GM23338 (cell line): Measurements from ENCODE around the gene EFCAB8. TPM values are rescaled to one million over a fixed set of nuclear protein-coding genes. Genes with fewer than 3 reads are reported as not detected.

Experiments
- ATAC-seq: fragments of 200-7000 bp; cut with Tn5 transposase; 3 replicates; pipeline ENCODE4 v1.9.1; 2020
- DNase-seq: peaks from one replicate; pipeline ENCODE4 v3.0.0-alpha.2; 2015; ENCODE audit warnings: low spot score
- H2AFZ ChIP-seq: fragments of 200-600 bp; sonication (generic); 2 replicates; pipeline ENCODE4 v1.8.0; 2016; ENCODE audit warnings: antibody characterized with exemption, mild to moderate bottlenecking, moderate library complexity
- H3F3A ChIP-seq: fragments of 200-600 bp; sonication (generic); replicated peaks from 2 replicates; pipeline ENCODE4 v1.8.0; 2017; ENCODE audit warnings: antibody characterized with exemption, mixed run types, low read depth
- H3K27ac ChIP-seq: fragments of 200-600 bp; sonication (generic); 2 replicates; pipeline ENCODE4 v1.6.1; 2016; ENCODE audit warnings: low read depth
- H3K27me3 ChIP-seq: fragments of 200-600 bp; sonication (generic); 2 replicates; pipeline ENCODE4 v1.8.0; 2016; ENCODE audit warnings: mild to moderate bottlenecking, mixed run types, moderate library complexity; ENCODE audit not compliant: insufficient read depth
- H3K36me3 ChIP-seq: fragments of 200-600 bp; sonication (generic); 2 replicates; pipeline ENCODE4 v1.8.0; 2016; ENCODE audit warnings: mild to moderate bottlenecking; ENCODE audit not compliant: insufficient read depth
- H3K4me1 ChIP-seq: fragments of 200-600 bp; sonication (generic); 2 replicates; pipeline ENCODE4 v1.8.0; 2016; ENCODE audit warnings: mild to moderate bottlenecking, moderate library complexity; ENCODE audit not compliant: insufficient read depth
- H3K4me2 ChIP-seq: fragments of 200-600 bp; sonication (generic); 2 replicates; pipeline ENCODE4 v1.7.1; 2017; ENCODE audit warnings: mixed run types
- H3K4me3 ChIP-seq: fragments of 200-600 bp; sonication (generic); 2 replicates; pipeline ENCODE4 v1.6.1; 2016; ENCODE audit warnings: mixed run types
- H3K79me2 ChIP-seq: fragments of 200-600 bp; sonication (generic); replicated peaks from 2 replicates; pipeline ENCODE4 v1.8.0; 2017; ENCODE audit warnings: mild to moderate bottlenecking; ENCODE audit not compliant: insufficient read depth
- H3K9me2 ChIP-seq: fragments of 200-600 bp; sonication (generic); 2 replicates; pipeline ENCODE4 v1.8.0; 2017; ENCODE audit not compliant: insufficient read depth
- H4K20me1 ChIP-seq: fragments of 200-600 bp; sonication (generic); replicated peaks from 2 replicates; pipeline ENCODE4 v1.8.0; 2017; ENCODE audit warnings: mild to moderate bottlenecking; ENCODE audit not compliant: insufficient read depth
- H3K27ac Mint-ChIP-seq: 2 replicates; pipeline ENCODE4 v1.8.0; 2020; ENCODE audit warnings: inconsistent platforms, mild to moderate bottlenecking, moderate library complexity, mixed read lengths
- H3K27me3 Mint-ChIP-seq: 3 replicates; pipeline ENCODE4 v1.8.0; 2022; ENCODE audit warnings: low read depth, mild to moderate bottlenecking, moderate library complexity, mixed read lengths, inconsistent platforms; ENCODE audit not compliant: insufficient read depth, poor library complexity
- H3K36me3 Mint-ChIP-seq: 3 replicates; pipeline ENCODE4 v1.8.0; 2021; ENCODE audit warnings: low read depth, mild to moderate bottlenecking, inconsistent platforms, moderate library complexity, mixed read lengths
- H3K4me1 Mint-ChIP-seq: 3 replicates; pipeline ENCODE4 v1.8.0; 2020; ENCODE audit warnings: mild to moderate bottlenecking, inconsistent platforms, mixed read lengths
- H3K4me3 Mint-ChIP-seq: 3 replicates; pipeline ENCODE4 v1.8.0; 2021; ENCODE audit warnings: moderate library complexity, mild to moderate bottlenecking, inconsistent platforms, mixed read lengths
- H3K9me3 Mint-ChIP-seq: 3 replicates; pipeline ENCODE4 v1.8.0; 2020; ENCODE audit warnings: moderate library complexity, mild to moderate bottlenecking, inconsistent platforms, mixed read lengths
- ETS1 ChIP-seq: IDR thresholded peaks from 2 replicates; pipeline ENCODE4 v1.6.1; 2016; ENCODE audit warnings: antibody characterized with exemption
- EZH2 ChIP-seq: fragments of 200-600 bp; sonication (generic); IDR thresholded peaks from one replicate; pipeline ENCODE4 v1.8.0; 2017; ENCODE audit warnings: antibody characterized with exemption, mild to moderate bottlenecking, low read depth; ENCODE audit not compliant: unreplicated experiment
- JUNB ChIP-seq: IDR thresholded peaks from one replicate; pipeline ENCODE4 v1.6.1; 2016; ENCODE audit warnings: antibody characterized with exemption; ENCODE audit not compliant: unreplicated experiment
- NANOG ChIP-seq: IDR thresholded peaks from 2 replicates; pipeline ENCODE4 v1.6.1; 2016; ENCODE audit warnings: antibody characterized with exemption, borderline replicate concordance
- POLR2AphosphoS5 ChIP-seq: IDR thresholded peaks from 2 replicates; pipeline ENCODE4 v1.6.1; 2016; ENCODE audit warnings: antibody characterized with exemption, low read depth
- STAT1 ChIP-seq: IDR thresholded peaks from one replicate; pipeline ENCODE4 v1.6.1; 2016; ENCODE audit warnings: antibody characterized with exemption; ENCODE audit not compliant: unreplicated experiment
- ZNF114 ChIP-seq: fragments of 250-450 bp; sonication (Bioruptor Pico); IDR thresholded peaks from 2 replicates; pipeline ENCODE4 v1.5.0; 2020; ENCODE audit warnings: mild to moderate bottlenecking, moderate library complexity
- polyA plus RNA-seq: library from polyadenylated mRNA; unstranded; fragments of >200 nt; fragmentation: Nextera tagmentation; extraction: Ambion mirVana; gene quantifications from 2 replicates; pipeline ENCODE4 v1.2.1, GENCODE V29; 2016
- total RNA-seq: library from RNA; depleted of rRNA; stranded (reverse); fragments of >200 nt; shearing (Covaris generic); gene quantifications from 2 replicates; pipeline ENCODE4 v1.2.3, GENCODE V29; 2014
- TF ChIP-seq, protein P1 (sequence below): IDR thresholded peaks from one replicate; pipeline ENCODE4 v1.6.1; 2018; ENCODE audit warnings: antibody characterized with exemption; ENCODE audit not compliant: unreplicated experiment

EFCAB8 gene
- total and polyA plus RNA-seq, 2 experiments from 2014 or later, result 0.35 TPM; not detected in 1

DNA sequence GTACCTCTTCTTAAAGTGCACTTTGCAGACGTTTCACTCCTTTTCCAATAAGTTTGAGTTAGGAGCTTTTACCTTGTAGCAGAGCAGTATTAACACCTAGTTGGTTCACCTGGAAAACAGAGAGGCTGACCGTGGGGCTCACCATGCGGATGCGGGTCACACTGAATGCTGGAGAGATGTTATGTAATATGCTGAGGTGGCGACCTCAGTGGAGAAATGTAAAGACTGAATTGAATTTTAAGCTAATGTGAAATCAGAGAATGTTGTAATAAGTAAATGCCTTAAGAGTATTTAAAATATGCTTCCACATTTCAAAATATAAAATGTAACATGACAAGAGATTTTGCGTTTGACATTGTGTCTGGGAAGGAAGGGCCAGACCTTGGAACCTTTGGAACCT, 9.9 kb upstream of the EFCAB8 start (continued):
- TF ChIP-seq, protein P1, sequence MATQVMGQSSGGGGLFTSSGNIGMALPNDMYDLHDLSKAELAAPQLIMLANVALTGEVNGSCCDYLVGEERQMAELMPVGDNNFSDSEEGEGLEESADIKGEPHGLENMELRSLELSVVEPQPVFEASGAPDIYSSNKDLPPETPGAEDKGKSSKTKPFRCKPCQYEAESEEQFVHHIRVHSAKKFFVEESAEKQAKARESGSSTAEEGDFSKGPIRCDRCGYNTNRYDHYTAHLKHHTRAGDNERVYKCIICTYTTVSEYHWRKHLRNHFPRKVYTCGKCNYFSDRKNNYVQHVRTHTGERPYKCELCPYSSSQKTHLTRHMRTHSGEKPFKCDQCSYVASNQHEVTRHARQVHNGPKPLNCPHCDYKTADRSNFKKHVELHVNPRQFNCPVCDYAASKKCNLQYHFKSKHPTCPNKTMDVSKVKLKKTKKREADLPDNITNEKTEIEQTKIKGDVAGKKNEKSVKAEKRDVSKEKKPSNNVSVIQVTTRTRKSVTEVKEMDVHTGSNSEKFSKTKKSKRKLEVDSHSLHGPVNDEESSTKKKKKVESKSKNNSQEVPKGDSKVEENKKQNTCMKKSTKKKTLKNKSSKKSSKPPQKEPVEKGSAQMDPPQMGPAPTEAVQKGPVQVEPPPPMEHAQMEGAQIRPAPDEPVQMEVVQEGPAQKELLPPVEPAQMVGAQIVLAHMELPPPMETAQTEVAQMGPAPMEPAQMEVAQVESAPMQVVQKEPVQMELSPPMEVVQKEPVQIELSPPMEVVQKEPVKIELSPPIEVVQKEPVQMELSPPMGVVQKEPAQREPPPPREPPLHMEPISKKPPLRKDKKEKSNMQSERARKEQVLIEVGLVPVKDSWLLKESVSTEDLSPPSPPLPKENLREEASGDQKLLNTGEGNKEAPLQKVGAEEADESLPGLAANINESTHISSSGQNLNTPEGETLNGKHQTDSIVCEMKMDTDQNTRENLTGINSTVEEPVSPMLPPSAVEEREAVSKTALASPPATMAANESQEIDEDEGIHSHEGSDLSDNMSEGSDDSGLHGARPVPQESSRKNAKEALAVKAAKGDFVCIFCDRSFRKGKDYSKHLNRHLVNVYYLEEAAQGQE, result no peak

DNA sequence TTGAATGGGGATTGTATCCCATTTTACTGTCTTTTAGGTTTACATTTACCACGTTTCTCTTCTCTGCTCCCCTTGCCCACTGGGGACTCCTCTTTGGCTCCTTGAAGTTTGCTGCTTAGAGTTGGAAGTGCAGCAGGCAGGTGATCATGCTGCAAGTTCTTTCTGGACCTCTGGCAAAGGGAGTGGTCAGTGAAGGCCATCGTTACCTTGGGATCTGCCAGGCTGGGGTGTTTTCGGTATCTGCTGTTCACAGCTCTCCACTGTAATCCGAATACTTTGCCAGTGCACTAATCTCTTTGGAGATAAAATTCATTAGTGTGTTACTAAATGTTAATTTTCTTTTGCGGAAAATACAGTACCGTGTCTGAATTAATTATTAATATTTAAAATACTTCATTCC, 9.1 kb upstream of the EFCAB8 start:
- no peak overlapping the region for H3K4me3 Mint-ChIP-seq
- no peak for ATAC-seq
- H3K9me3 Mint-ChIP-seq, result no peaks in the 10 kb centered on the region
- no peak overlapping the region; the same call in 1 of the 2 replicates for H3K27ac Mint-ChIP-seq
- TF ChIP-seq JUNB (no peak), STAT1 (no peak), NANOG (no peak), POLR2AphosphoS5 (no peak)
- TF ChIP-seq, protein P1, result no peak
- H3K4me1 ChIP-seq, result peaks cover 21% of the 10 kb centered on the region
- H2AFZ ChIP-seq, result no peak overlapping the region
- no peak for DNase-seq
- peaks cover 24% of the 10 kb centered on the region for H3F3A ChIP-seq
- H3K36me3 Mint-ChIP-seq, result peaks cover 69% of the 10 kb centered on the region
- peaks cover 13% of the 10 kb centered on the region for H4K20me1 ChIP-seq
- H3K27ac ChIP-seq, result peak overlapping the region; percentile 29
- peaks cover 33% of the 10 kb centered on the region for H3K79me2 ChIP-seq
- no peaks in the 10 kb centered on the region for H3K9me2 ChIP-seq
- H3K4me2 ChIP-seq, result no peak overlapping the region
- H3K4me3 ChIP-seq, result no peak overlapping the region
- no peaks in the 10 kb centered on the region for H3K27me3 ChIP-seq
- peaks cover 23% of the 10 kb centered on the region for H3K4me1 Mint-ChIP-seq
- H3K36me3 ChIP-seq, result peaks cover 31% of the 10 kb centered on the region
- peaks cover 6% of the 10 kb centered on the region for H3K27me3 Mint-ChIP-seq

- H3K36me3 Mint-ChIP-seq, result peaks cover 39% of the 10 kb centered on the region
- Histone ChIP-seq H3K4me3 (no peak overlapping the region), H3K27ac (peak overlapping the region; percentile 30), H2AFZ (no peak overlapping the region), H4K20me1 (no peaks in the 10 kb centered on the region), H3K27me3 (no peaks in the 10 kb centered on the region), H3K36me3 (peaks cover 7% of the 10 kb centered on the region), H3K79me2 (peaks cover 17% of the 10 kb centered on the region), H3F3A (peaks cover 4% of the 10 kb centered on the region; the same call in 1 of the 2 replicates), H3K4me2 (no peak overlapping the region), H3K9me2 (no peaks in the 10 kb centered on the region), H3K4me1 (peaks cover 33% of the 10 kb centered on the region)
- TF ChIP-seq ZNF114 (no peak), POLR2AphosphoS5 (no peak), JUNB (no peak), EZH2 (no peak), ETS1 (no peak)
- TF ChIP-seq, protein P1, result no peak
- peak overlapping the region; percentile 25 for H3K27ac Mint-ChIP-seq
- H3K9me3 Mint-ChIP-seq, result no peaks in the 10 kb centered on the region
- DNase-seq (no peak), ATAC-seq (no peak)
- peaks cover 42% of the 10 kb centered on the region for H3K4me1 Mint-ChIP-seq
- no peak overlapping the region for H3K4me3 Mint-ChIP-seq
- peaks cover 4% of the 10 kb centered on the region for H3K27me3 Mint-ChIP-seq
Observed at GRCh38 chr20:32855387-32855786, 3.3 kb upstream of the EFCAB8 start.
